Measurements from ENCODE around the gene IER5.
"Not testable (repeated sequence)": the region's sequence is repeated elsewhere in the genome, so short reads cannot be mapped to it uniquely, and the experiment has no call there.

Gene IER5

GRCh38 chr1:181088079-181089016 is at the start of gene IER5:
Gene IER5 (plus strand): TSS chr1:181088700. CDS start chr1:181088903, 203 bp downstream.
- peak; percentile 90 to 92 for DNase-seq (ENCODE audit: low read depth in 2 of 2)

- no peak for DNase-seq (ENCODE audit: low read depth in 2 of 2)
Measured at GRCh38 chr1:181040284-181040865, 48.1 kb upstream of the IER5 start.

GRCh38 chr1:181043025-181043888 is 45.2 kb upstream of the IER5 start:
- no peak for DNase-seq (ENCODE audit: low read depth in 2 of 2)

GRCh38 chr1:181044449-181044966 is 44.0 kb upstream of the IER5 start:
- no peak for DNase-seq (ENCODE audit: low read depth in 2 of 2)

- not testable (repeated sequence) for DNase-seq (ENCODE audit: low read depth in 2 of 2)
Measured at GRCh38 chr1:181045946-181046345, 42.6 kb upstream of the IER5 start.

- DNase-seq (ENCODE audit: low read depth in 2 of 2): no peak
Measured at GRCh38 chr1:181049378-181049777, 39.1 kb upstream of the IER5 start.

- no peak for DNase-seq (ENCODE audit: low read depth in 2 of 2)
Measured at GRCh38 chr1:181050922-181051321, 37.6 kb upstream of the IER5 start.

GRCh38 chr1:181056560-181056959 is 31.9 kb upstream of the IER5 start:
- no peak for DNase-seq (ENCODE audit: low read depth in 2 of 2)

- no peak for DNase-seq (ENCODE audit: low read depth in 2 of 2)
Measured at GRCh38 chr1:181057079-181057478, 31.4 kb upstream of the IER5 start.

- DNase-seq (ENCODE audit: low read depth in 2 of 2): no peak
Measured at GRCh38 chr1:181059435-181059834, 29.1 kb upstream of the IER5 start.

GRCh38 chr1:181060066-181060465 is 28.4 kb upstream of the IER5 start:
- no peak for DNase-seq (ENCODE audit: low read depth in 2 of 2)

- DNase-seq (ENCODE audit: low read depth in 2 of 2): not testable (repeated sequence)
Measured at GRCh38 chr1:181060947-181061346, 27.6 kb upstream of the IER5 start.

GRCh38 chr1:181061487-181061886 is 27.0 kb upstream of the IER5 start:
- no peak for DNase-seq (ENCODE audit: low read depth in 2 of 2)

- no peak for DNase-seq (ENCODE audit: low read depth in 2 of 2)
Measured at GRCh38 chr1:181061891-181062835, 26.3 kb upstream of the IER5 start.

GRCh38 chr1:181062836-181063428 is 25.6 kb upstream of the IER5 start:
- DNase-seq (ENCODE audit: low read depth in 2 of 2): no peak

- DNase-seq (ENCODE audit: low read depth in 2 of 2): no peak
Measured at GRCh38 chr1:181064011-181064623, 24.4 kb upstream of the IER5 start.

GRCh38 chr1:181064702-181065101 is 23.8 kb upstream of the IER5 start:
- DNase-seq (ENCODE audit: low read depth in 2 of 2): no peak

GRCh38 chr1:181073638-181074037 is 14.9 kb upstream of the IER5 start:
- DNase-seq (ENCODE audit: low read depth in 2 of 2): no peak

- DNase-seq (ENCODE audit: low read depth in 2 of 2): no peak
Measured at GRCh38 chr1:181075766-181076350, 12.6 kb upstream of the IER5 start.

GRCh38 chr1:181076852-181077251 is 11.6 kb upstream of the IER5 start:
- DNase-seq (ENCODE audit: low read depth in 2 of 2): no peak
